Vagina (tissue), 2 donors: ENCODE data around the gene CFDP1. TPM values are rescaled to one million over a fixed set of nuclear protein-coding genes. Genes with fewer than 3 reads are reported as not detected.

Experiments
- DNase-seq, 2 donors: peaks; one replicate each; pipeline ENCODE4 v3.0.0-alpha.2; 2017; ENCODE audit errors: extremely low spot score in 2 of 2
- H3K27ac ChIP-seq: fragments of 200-600 bp; sonication (generic); one replicate; pipeline ENCODE4 v1.5.1; 2019
- H3K27me3 ChIP-seq: fragments of 200-600 bp; sonication (generic); one replicate; pipeline ENCODE4 v1.5.1; 2019
- H3K36me3 ChIP-seq, 2 donors: fragments of 200-600 bp; sonication (generic); one replicate each; pipeline ENCODE4 v1.5.1; 2017 to 2019
- H3K4me1 ChIP-seq: fragments of 200-600 bp; sonication (generic); one replicate; pipeline ENCODE4 v1.5.1; 2019
- H3K4me3 ChIP-seq, 2 donors: fragments of 200-600 bp; sonication (generic); 1 replicate in 1 of 2; 2 replicates in 1 of 2; pipeline ENCODE4 v1.5.1; 2016 to 2019
- H3K9me3 ChIP-seq: fragments of 200-600 bp; sonication (generic); one replicate; pipeline ENCODE4 v1.5.1; 2019
- CTCF ChIP-seq, 3 experiments: fragments of 450-650 bp in 2 of 3; fragments of 200-600 bp in 1 of 3; sonication (generic) in 1 of 3; IDR thresholded peaks; one replicate each; pipeline ENCODE4 v1.5.1; 2017 to 2019; ENCODE audit warnings: antibody characterized with exemption in 3 of 3, mild to moderate bottlenecking in 2 of 3, moderate library complexity in 2 of 3
- POLR2A ChIP-seq, 2 donors: fragments of 450-650 bp; IDR thresholded peaks; one replicate each; pipeline ENCODE4 v1.6.1; 2017; ENCODE audit warnings: antibody characterized with exemption in 2 of 2, mild to moderate bottlenecking in 2 of 2, moderate library complexity in 2 of 2
- POLR2AphosphoS5 ChIP-seq, 2 donors: sonication (generic); formaldehyde crosslinking; IDR thresholded peaks; one replicate each; pipeline ENCODE4 v1.9.0; 2017; ENCODE audit warnings: antibody characterized with exemption in 2 of 2, mild to moderate bottlenecking in 2 of 2, low read depth in 1 of 2; ENCODE audit not compliant: insufficient read depth in 1 of 2
- intact Hi-C: fragments of 100-400 bp; cut with DNase I; formaldehyde crosslinking; loops from one replicate; pipeline ENCODE4 v1.15.1; 2023
- total RNA-seq: library from RNA; depleted of rRNA; stranded (reverse); fragments of >200 nt; gene quantifications from one replicate; pipeline ENCODE4 v1.2.3, GENCODE V29; 2016

CFDP1 gene
- total RNA-seq, 1 donor from 2014 or later = 45.7 TPM

- no peaks in the 10 kb centered on the region for H3K36me3 ChIP-seq
- H3K4me1 ChIP-seq = no peaks in the 10 kb centered on the region
- no peak overlapping the region for H3K4me3 ChIP-seq
- H3K9me3 ChIP-seq = no peaks in the 10 kb centered on the region
- no peak for TF ChIP-seq POLR2AphosphoS5 (IDR thresholded peaks at IDR 0.05; ENCODE audit: insufficient read depth in 1 of 2, low read depth in 1 of 2)
- no peaks in the 10 kb centered on the region for H3K27me3 ChIP-seq
- no peak overlapping the region for H3K27ac ChIP-seq
- no peak for DNase-seq
- intact Hi-C loops = no loop called here
Measured at GRCh38 chr16:75329943-75330342, 103.4 kb downstream of the CFDP1 start.

GRCh38 chr16:75326333-75326732, 107.0 kb downstream of the CFDP1 start:
- H3K4me1 ChIP-seq = peaks cover 3% of the 10 kb centered on the region
- DNase-seq = no peak
- intact Hi-C loops = no loop called here
- TF ChIP-seq CTCF (IDR thresholded peaks at IDR 0.05) (no peak), POLR2A (IDR thresholded peaks at IDR 0.05) (no peak), POLR2AphosphoS5 (IDR thresholded peaks at IDR 0.05; ENCODE audit: insufficient read depth in 1 of 2, low read depth in 1 of 2) (no peak)
- no peaks in the 10 kb centered on the region for H3K9me3 ChIP-seq
- H3K27ac ChIP-seq = no peak overlapping the region
- no peaks in the 10 kb centered on the region for H3K27me3 ChIP-seq
- H3K36me3 ChIP-seq = no peaks in the 10 kb centered on the region
- no peak overlapping the region for H3K4me3 ChIP-seq

- Histone ChIP-seq H3K27ac (no peak overlapping the region), H3K27me3 (no peaks in the 10 kb centered on the region), H3K36me3 (no peaks in the 10 kb centered on the region), H3K4me1 (peaks cover 23% of the 10 kb centered on the region), H3K4me3 (no peak overlapping the region), H3K9me3 (no peaks in the 10 kb centered on the region)
- no peak for TF ChIP-seq POLR2AphosphoS5 (IDR thresholded peaks at IDR 0.05; ENCODE audit: insufficient read depth in 1 of 2, low read depth in 1 of 2)
- TF ChIP-seq POLR2A (IDR thresholded peaks at IDR 0.05) = no peak
- no peak for TF ChIP-seq CTCF (IDR thresholded peaks at IDR 0.05)
- intact Hi-C loops = no loop called here
- DNase-seq = no peak
Measured at GRCh38 chr16:75323933-75324332, 109.4 kb downstream of the CFDP1 start.

GRCh38 chr16:75323198-75323597, 110.1 kb downstream of the CFDP1 start:
- intact Hi-C loops = no loop called here
- H3K4me3 ChIP-seq = no peak overlapping the region
- H3K4me1 ChIP-seq = peaks cover 23% of the 10 kb centered on the region
- no peak overlapping the region for H3K27ac ChIP-seq
- DNase-seq = no peak
- no peaks in the 10 kb centered on the region for H3K9me3 ChIP-seq
- H3K27me3 ChIP-seq = no peaks in the 10 kb centered on the region
- TF ChIP-seq POLR2AphosphoS5 (IDR thresholded peaks at IDR 0.05; ENCODE audit: insufficient read depth in 1 of 2, low read depth in 1 of 2) (no peak), CTCF (IDR thresholded peaks at IDR 0.05) (no peak), POLR2A (IDR thresholded peaks at IDR 0.05) (no peak)
- no peaks in the 10 kb centered on the region for H3K36me3 ChIP-seq

- TF ChIP-seq POLR2AphosphoS5 (IDR thresholded peaks at IDR 0.05; ENCODE audit: insufficient read depth in 1 of 2, low read depth in 1 of 2) (peak in 1 of 2 donors; percentile 36), CTCF (IDR thresholded peaks at IDR 0.05) (no peak), POLR2A (IDR thresholded peaks at IDR 0.05) (no peak)
- H3K4me1 ChIP-seq = peaks cover 23% of the 10 kb centered on the region
- no peaks in the 10 kb centered on the region for H3K27me3 ChIP-seq
- no peak overlapping the region for H3K4me3 ChIP-seq
- no peak for DNase-seq
- no peaks in the 10 kb centered on the region for H3K36me3 ChIP-seq
- intact Hi-C loops = no loop called here
- no peak overlapping the region for H3K27ac ChIP-seq
- H3K9me3 ChIP-seq = no peaks in the 10 kb centered on the region
Measured at GRCh38 chr16:75322740-75323139, 110.6 kb downstream of the CFDP1 start.
